Fibroblast of lung (primary cell): ENCODE data around the gene ZNF324B. TPM values are rescaled to one million over a fixed set of nuclear protein-coding genes. Genes with fewer than 3 reads are reported as not detected.
"Not testable (repeated sequence)": the region's sequence is repeated elsewhere in the genome, so short reads cannot be mapped to it uniquely, and the experiment has no call there.

ENCODE experiments used
- DNase-seq, 2 donors: peaks; one replicate each; pipeline versions ENCODE4 v3.0.0 to v3.0.0-alpha.2; 2010; ENCODE audit warnings: low read depth in 2 of 2
- H2AFZ ChIP-seq: 2 replicates; pipeline ENCODE4 v1.5.1; 2012; ENCODE audit warnings: low read length, control low read depth, inconsistent platforms
- H3K27ac ChIP-seq: 2 replicates; pipeline ENCODE4 v1.5.1; 2011; ENCODE audit warnings: low read length, control low read depth; ENCODE audit not compliant: insufficient read depth
- H3K27me3 ChIP-seq: 2 replicates; pipeline ENCODE4 v1.5.1; 2011; ENCODE audit warnings: mild to moderate bottlenecking, low read length; ENCODE audit not compliant: control insufficient read depth, insufficient read depth
- H3K36me3 ChIP-seq: 2 replicates; pipeline ENCODE4 v1.5.1; 2011; ENCODE audit warnings: low read length; ENCODE audit not compliant: control insufficient read depth, insufficient read depth
- H3K4me1 ChIP-seq: 2 replicates; pipeline ENCODE4 v1.5.1; 2011; ENCODE audit warnings: low read length; ENCODE audit not compliant: control insufficient read depth, insufficient read depth; ENCODE audit errors: extremely low read depth
- H3K4me2 ChIP-seq: 2 replicates; pipeline ENCODE4 v1.5.1; 2011; ENCODE audit warnings: low read length, control low read depth; ENCODE audit not compliant: insufficient read depth; ENCODE audit errors: extremely low read depth
- H3K4me3 ChIP-seq, 4 experiments: fragments of 200-600 bp in 1 of 4; sonication (generic) in 1 of 4; replicated peaks in 1 of 4; 2 replicates each; pipeline ENCODE4 v1.5.1; 2011 to 2016; ENCODE audit warnings: low read length in 4 of 4, low read depth in 3 of 4, mild to moderate bottlenecking in 3 of 4, control low read depth in 2 of 4, inconsistent platforms in 1 of 4, mixed read lengths in 1 of 4; ENCODE audit not compliant: insufficient read depth in 1 of 4; ENCODE audit errors: control extremely low read depth in 1 of 4
- H3K79me2 ChIP-seq: 2 replicates; pipeline ENCODE4 v1.5.1; 2012; ENCODE audit warnings: mild to moderate bottlenecking, low read length, inconsistent platforms; ENCODE audit not compliant: control insufficient read depth, insufficient read depth
- H3K9ac ChIP-seq: 2 replicates; pipeline ENCODE4 v1.5.1; 2011; ENCODE audit warnings: mild to moderate bottlenecking, low read length, control low read depth; ENCODE audit not compliant: insufficient read depth
- H3K9me3 ChIP-seq: 2 replicates; pipeline ENCODE4 v1.5.1; 2012; ENCODE audit warnings: low read depth, low read length; ENCODE audit not compliant: control insufficient read depth, insufficient read depth
- H4K20me1 ChIP-seq: 2 replicates; pipeline ENCODE4 v1.5.1; 2011; ENCODE audit warnings: low read length; ENCODE audit not compliant: control insufficient read depth, insufficient read depth; ENCODE audit errors: extremely low read depth
- EZH2 ChIP-seq: IDR thresholded peaks from 2 replicates; pipeline ENCODE4 v1.5.1; 2012; ENCODE audit warnings: low read length, control low read depth, mild to moderate bottlenecking; ENCODE audit errors: missing control alignments
- polyA plus RNA-seq, 2 donors: library from polyadenylated mRNA; depleted of rRNA in 1 of 2; stranded (reverse) in 1 of 2; unstranded in 1 of 2; fragments of >200 nt; gene quantifications; 2 replicates each; pipeline ENCODE4 v1.2.1, GENCODE V29; 2011 to 2012; ENCODE audit warnings: missing spikeins in 1 of 2
- total RNA-seq: library from RNA; depleted of rRNA; stranded (reverse); fragments of >200 nt; gene quantifications from 2 replicates; pipeline ENCODE4 v1.2.1, GENCODE V29; 2014
- TF ChIP-seq, protein P1 (sequence below), 2 donors: IDR thresholded peaks in 1 of 2; conservative IDR thresholded peaks in 1 of 2; 1 replicate in 1 of 2; 2 replicates in 1 of 2; pipeline ENCODE4 v1.5.1; 2011 to 2012; ENCODE audit warnings: low read length in 2 of 2, control low read depth in 1 of 2, inconsistent platforms in 1 of 2, low read depth in 1 of 2, mild to moderate bottlenecking in 1 of 2

The ZNF324B gene
- total and polyA plus RNA-seq, 2 donors (not counting 1 experiment from before 2014, with no cell fraction given), result 2.1 to 8.9 TPM

GRCh38 chr19:58469241-58470013 lies 18.0 kb downstream of the ZNF324B start:
- TF ChIP-seq, protein P1, sequence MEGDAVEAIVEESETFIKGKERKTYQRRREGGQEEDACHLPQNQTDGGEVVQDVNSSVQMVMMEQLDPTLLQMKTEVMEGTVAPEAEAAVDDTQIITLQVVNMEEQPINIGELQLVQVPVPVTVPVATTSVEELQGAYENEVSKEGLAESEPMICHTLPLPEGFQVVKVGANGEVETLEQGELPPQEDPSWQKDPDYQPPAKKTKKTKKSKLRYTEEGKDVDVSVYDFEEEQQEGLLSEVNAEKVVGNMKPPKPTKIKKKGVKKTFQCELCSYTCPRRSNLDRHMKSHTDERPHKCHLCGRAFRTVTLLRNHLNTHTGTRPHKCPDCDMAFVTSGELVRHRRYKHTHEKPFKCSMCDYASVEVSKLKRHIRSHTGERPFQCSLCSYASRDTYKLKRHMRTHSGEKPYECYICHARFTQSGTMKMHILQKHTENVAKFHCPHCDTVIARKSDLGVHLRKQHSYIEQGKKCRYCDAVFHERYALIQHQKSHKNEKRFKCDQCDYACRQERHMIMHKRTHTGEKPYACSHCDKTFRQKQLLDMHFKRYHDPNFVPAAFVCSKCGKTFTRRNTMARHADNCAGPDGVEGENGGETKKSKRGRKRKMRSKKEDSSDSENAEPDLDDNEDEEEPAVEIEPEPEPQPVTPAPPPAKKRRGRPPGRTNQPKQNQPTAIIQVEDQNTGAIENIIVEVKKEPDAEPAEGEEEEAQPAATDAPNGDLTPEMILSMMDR (conservative IDR thresholded peaks at IDR 0.05 in 1 of 2, IDR thresholded peaks at IDR 0.05 in 1 of 2; ENCODE audit: low read depth in 1 of 2, low read length in 2 of 2), result no peak
- no peak for TF ChIP-seq EZH2
- no peak overlapping the region for H3K27ac ChIP-seq
- H3K9me3 ChIP-seq, result no peaks in the 10 kb centered on the region
- H3K36me3 ChIP-seq, result peaks cover 17% of the 10 kb centered on the region
- peaks cover 5% of the 10 kb centered on the region for H3K4me1 ChIP-seq
- no peaks in the 10 kb centered on the region for H3K27me3 ChIP-seq
- H3K79me2 ChIP-seq, result peaks cover 16% of the 10 kb centered on the region
- no peak overlapping the region for H3K9ac ChIP-seq
- no peak overlapping the region for H3K4me2 ChIP-seq
- no peak for DNase-seq
- no peak overlapping the region for H2AFZ ChIP-seq
- H4K20me1 ChIP-seq, result no peaks in the 10 kb centered on the region
- H3K4me3 ChIP-seq, result no peak overlapping the region

GRCh38 chr19:58470837-58471543 lies 19.6 kb downstream of the ZNF324B start:
- not testable (repeated sequence) for H3K27me3 ChIP-seq, H3K4me3 ChIP-seq, H2AFZ ChIP-seq, H3K27ac ChIP-seq, H3K4me2 ChIP-seq, DNase-seq, H4K20me1 ChIP-seq, H3K9me3 ChIP-seq, H3K9ac ChIP-seq
- Histone ChIP-seq H3K36me3 (peaks cover 17% of the 10 kb centered on the region), H3K4me1 (peaks cover 13% of the 10 kb centered on the region), H3K79me2 (peaks cover 16% of the 10 kb centered on the region)

DNA sequence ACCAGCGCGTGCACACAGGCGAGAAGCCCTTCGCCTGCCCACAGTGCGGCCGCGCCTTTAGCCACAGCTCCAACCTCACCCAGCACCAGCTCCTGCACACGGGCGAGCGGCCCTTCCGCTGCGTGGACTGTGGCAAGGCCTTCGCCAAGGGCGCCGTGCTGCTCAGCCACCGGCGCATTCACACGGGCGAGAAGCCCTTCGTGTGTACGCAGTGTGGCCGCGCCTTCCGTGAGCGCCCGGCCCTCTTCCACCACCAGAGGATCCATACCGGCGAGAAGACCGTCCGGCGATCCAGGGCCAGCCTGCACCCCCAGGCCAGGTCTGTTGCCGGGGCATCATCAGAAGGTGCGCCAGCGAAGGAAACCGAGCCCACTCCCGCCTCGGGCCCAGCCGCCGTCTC lies 20.3 kb downstream of the ZNF324B start:
- H3K36me3 ChIP-seq, result peaks cover 17% of the 10 kb centered on the region
- H3K27me3 ChIP-seq, result no peaks in the 10 kb centered on the region
- TF ChIP-seq, protein P1 (conservative IDR thresholded peaks at IDR 0.05 in 1 of 2, IDR thresholded peaks at IDR 0.05 in 1 of 2; ENCODE audit: low read depth in 1 of 2, low read length in 2 of 2), result no peak
- no peak for TF ChIP-seq EZH2
- no peak for DNase-seq
- H3K4me1 ChIP-seq, result peaks cover 18% of the 10 kb centered on the region
- H3K4me2 ChIP-seq, result no peak overlapping the region
- H3K9ac ChIP-seq, result no peak overlapping the region
- no peaks in the 10 kb centered on the region for H3K9me3 ChIP-seq
- H2AFZ ChIP-seq, result no peak overlapping the region
- no peak overlapping the region for H3K4me3 ChIP-seq
- peaks cover 16% of the 10 kb centered on the region for H3K79me2 ChIP-seq
- no peak overlapping the region for H3K27ac ChIP-seq
- no peaks in the 10 kb centered on the region for H4K20me1 ChIP-seq
